Vagina (tissue), 2 donors: ENCODE measurements around the gene B4GALNT1.

Source experiments
- POLR2A ChIP-seq, 2 donors: fragments of 450-650 bp; IDR thresholded peaks; one replicate each; pipeline ENCODE4 v1.6.1; 2017; ENCODE audit warnings: antibody characterized with exemption in 2 of 2, mild to moderate bottlenecking in 2 of 2, moderate library complexity in 2 of 2
- POLR2AphosphoS5 ChIP-seq, 2 donors: sonication (generic); formaldehyde crosslinking; IDR thresholded peaks; one replicate each; pipeline ENCODE4 v1.9.0; 2017; ENCODE audit warnings: antibody characterized with exemption in 2 of 2, mild to moderate bottlenecking in 2 of 2, low read depth in 1 of 2; ENCODE audit not compliant: insufficient read depth in 1 of 2
- TF ChIP-seq, protein P1 (sequence below), 3 experiments: fragments of 450-650 bp in 2 of 3; fragments of 200-600 bp in 1 of 3; sonication (generic) in 1 of 3; IDR thresholded peaks; one replicate each; pipeline ENCODE4 v1.5.1; 2017 to 2019; ENCODE audit warnings: antibody characterized with exemption in 3 of 3, mild to moderate bottlenecking in 2 of 3, moderate library complexity in 2 of 3

DNA sequence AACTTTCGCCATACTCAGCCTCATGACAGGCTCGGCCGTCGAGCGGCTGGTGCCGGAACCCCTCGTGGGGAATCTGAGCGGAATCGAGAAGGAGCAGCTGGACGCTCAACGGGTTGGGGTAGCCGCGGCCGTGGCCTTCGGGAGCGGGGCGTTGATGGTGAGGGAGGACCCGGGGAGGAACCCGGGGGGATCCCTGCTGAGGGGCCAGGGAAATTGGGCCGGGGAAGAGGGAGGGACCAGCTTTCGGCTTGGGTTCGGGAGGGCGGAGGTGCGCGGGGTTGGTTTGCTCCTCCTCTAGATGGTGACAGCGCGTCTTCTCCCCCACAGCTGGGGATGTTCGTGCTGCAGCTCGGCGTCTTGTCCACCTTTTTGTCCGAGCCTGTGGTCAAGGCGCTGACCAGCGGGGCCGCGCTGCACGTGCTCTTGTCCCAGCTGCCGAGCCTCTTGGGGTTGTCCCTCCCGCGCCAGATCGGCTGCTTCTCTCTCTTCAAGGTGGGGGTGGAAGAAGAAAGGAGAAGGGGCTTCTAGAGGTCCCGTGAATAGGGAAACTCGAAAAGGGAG, 12.0 kb downstream of the B4GALNT1 start:
- TF ChIP-seq, protein P1, sequence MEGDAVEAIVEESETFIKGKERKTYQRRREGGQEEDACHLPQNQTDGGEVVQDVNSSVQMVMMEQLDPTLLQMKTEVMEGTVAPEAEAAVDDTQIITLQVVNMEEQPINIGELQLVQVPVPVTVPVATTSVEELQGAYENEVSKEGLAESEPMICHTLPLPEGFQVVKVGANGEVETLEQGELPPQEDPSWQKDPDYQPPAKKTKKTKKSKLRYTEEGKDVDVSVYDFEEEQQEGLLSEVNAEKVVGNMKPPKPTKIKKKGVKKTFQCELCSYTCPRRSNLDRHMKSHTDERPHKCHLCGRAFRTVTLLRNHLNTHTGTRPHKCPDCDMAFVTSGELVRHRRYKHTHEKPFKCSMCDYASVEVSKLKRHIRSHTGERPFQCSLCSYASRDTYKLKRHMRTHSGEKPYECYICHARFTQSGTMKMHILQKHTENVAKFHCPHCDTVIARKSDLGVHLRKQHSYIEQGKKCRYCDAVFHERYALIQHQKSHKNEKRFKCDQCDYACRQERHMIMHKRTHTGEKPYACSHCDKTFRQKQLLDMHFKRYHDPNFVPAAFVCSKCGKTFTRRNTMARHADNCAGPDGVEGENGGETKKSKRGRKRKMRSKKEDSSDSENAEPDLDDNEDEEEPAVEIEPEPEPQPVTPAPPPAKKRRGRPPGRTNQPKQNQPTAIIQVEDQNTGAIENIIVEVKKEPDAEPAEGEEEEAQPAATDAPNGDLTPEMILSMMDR (IDR thresholded peaks at IDR 0.05), result no peak
- TF ChIP-seq POLR2AphosphoS5 (IDR thresholded peaks at IDR 0.05; ENCODE audit: insufficient read depth in 1 of 2, low read depth in 1 of 2), result no peak
- TF ChIP-seq POLR2A (IDR thresholded peaks at IDR 0.05), result no peak
